ENCODE data around the gene CYP11A1.
"Not testable (repeated sequence)": the region's sequence is repeated elsewhere in the genome, so short reads cannot be mapped to it uniquely, and the experiment has no call there.

Gene CYP11A1

DNA sequence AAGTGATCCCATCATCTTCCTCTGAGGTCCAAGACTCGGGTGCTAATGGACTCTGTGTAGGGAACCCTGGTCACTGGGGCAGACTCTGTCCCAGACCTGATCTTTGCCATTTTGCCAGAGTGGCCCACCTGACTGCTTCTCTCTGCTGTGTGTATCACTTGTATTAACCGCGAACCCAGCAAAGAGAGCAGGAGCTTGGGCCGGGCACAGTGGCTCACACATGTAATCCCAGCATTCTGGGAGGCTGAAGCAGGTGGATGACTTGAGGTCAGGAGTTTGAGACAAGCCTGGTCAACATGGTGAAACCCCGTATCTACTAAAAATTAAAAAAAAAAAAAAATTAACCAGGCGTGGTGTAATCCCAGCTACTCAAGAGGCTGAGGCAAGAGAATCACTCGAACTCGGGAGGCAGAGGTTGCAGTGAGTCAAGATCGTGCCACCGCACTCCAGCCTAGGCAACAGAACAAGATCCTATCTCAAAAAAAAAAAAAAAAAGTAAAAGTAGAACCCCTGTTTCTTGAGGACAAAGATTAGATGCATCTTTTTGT, 32.9 kb upstream of the CYP11A1 start:
- no peak for DNase-seq

DNA sequence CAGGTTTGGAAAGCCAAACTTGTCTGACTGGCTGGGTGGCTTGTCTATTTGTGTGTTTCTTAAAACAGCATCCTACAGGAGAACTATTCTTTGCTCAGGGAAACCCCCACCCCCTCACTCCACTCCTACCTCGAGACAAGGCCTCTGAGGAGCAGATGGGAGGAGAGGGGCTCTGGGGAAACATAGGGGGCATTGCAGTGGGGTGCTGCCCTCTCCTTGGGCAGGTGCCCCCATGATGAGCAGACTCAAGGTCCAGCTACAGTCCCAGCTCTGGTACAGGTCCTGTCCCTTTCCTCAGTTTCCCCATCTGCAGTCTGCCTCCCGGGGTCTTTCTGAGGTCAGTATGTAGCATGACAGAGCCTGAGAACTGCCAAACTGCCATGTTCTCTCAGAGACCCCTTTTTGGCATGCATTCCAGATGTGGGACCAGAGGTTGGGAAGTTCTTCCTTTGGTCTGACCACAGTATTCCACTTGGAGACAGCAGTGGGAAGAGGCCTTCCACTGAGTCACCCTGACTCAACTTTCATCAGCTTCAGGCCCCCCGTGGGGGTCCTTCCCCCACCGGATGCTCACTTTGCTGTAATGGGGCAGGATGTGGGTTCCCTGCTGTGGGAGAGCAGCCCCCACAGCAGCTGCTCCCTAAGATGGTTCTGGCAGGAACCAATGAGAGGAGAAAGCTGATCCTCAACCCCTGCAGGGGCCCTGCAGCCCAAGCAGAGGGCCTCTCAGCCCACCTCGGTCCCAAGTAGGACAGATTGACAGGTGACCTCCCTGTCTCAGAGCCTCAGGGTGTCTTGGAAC, 32.3 kb upstream of the CYP11A1 start:
- DNase-seq: no peak

DNA sequence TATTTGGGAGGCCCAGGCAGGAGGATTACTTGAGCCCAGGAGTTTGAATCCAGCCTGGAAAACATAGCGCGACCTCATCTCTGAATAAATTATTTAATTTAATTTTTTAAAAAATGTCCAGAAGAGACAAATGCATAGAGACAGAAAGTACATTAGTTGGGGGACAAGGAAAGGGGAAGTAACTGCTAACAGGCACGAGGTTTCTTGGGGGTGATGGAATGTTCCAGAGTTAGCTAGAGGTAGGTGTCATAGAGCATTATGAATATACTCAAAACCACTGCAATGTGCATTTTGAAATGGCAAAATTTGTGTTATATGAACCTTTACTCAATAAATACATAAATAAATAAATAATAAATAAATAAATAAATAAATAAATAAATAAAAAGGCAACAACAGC, 31.7 kb upstream of the CYP11A1 start:
- no peak for DNase-seq

DNA sequence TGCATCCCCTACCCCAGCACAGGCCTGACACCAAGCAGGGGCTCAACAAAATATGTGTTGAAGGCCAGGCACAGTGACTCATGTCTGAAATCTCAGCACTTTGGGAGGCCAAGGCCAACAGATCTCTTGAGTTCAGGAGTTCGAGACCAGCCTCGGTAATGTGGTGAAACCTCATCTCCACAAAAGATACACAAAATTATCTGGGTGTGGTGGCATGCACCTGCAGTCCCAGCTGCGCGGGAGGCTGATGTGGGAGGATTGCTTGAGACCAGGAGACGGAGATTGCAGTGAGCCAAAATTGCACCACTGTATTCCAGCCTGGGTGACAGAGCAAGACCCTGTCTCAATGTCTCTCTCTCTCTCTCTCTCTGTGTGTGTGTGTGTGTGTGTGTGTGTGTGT, 30.7 kb upstream of the CYP11A1 start:
- DNase-seq: no peak

DNA sequence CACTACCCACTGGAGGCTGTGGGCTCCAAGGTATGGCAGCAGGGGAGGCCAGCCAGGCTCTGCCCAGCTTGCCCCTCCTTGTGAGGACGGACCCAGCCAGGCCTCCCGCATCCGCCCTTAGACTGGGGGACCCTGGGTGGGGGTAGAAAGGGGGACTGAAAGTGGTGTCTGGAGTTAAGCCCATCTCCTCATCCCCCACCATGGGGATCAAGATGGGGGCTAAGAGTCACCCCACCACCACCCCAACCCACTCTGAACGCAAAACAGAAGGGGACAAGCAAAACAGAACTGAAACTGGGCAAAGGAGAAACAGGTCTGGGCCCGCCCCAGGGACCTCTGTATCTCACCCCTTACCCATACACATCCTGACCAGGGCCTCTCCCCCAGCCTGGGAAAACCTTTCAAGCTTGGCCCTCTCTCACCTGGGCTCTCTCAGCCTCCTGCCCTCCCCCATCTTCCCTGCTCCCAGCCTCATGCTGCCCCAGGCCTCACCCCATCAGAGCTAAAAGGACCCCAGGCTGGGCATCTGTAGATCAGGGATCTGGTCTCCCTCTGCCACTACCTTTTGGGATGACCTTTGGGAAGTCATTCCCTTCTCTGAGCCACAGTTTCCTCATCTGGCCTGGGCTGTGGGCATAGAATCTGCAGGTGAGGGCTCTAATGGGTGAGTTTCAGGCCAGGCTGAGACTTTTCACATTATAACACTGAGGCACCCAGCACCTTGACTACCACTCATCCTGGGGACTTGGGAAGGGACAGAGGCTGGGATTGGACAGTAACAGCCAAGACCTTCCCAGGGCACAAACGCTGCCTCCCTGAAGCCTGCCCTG, 30.0 kb upstream of the CYP11A1 start:
- no peak for DNase-seq

DNA sequence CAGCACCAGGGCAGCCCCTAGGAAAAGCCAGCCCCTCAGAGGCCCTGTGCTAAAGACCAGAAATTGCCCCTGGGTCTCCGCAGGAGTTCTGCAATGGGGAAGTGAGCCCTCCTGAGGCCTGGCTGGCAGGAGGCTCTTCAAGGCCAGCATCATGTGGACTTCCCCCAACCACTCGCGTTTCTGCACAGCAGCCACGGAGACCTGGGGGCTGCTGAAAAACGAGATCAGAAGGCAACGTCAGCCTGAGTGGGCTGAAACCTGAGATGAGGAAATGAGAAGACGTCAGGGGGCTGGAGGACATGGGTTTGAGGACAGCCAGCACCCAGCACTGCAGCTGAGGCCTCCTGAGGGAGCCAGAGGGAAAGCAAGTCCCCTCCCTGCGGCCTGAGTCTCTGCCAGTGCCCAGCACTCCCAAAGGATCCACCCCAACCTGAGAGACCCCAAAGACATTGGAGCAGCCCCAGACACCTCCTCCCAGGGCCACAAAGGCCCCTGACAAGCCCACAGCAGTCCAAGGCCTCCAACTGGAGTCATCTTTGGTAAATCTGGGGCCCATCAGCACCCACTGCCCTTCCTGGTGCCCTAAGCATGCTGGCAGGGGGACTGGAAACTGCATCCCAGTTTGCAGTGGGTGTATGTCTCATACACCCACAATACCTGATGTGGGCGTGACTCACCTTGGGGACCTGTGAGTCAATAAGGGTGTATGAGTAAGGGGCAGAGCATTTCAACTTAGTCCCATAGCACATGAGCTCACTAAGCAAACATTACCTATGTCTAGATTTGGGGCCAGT, 29.2 kb upstream of the CYP11A1 start:
- no peak for DNase-seq

DNA sequence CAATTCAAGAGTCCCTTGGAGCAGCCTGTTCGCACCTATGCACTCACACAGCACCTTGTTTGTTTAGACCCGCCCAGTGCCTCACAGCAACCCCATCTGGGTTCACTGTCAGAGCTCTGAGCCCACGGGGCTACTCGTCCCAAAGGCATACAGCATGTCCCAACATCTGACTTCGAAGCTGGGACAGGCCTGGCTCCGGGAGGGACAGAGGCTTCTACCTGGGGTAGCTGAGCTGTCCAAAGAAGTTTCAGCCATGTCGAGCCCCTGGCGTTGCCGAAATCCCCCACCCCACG, 28.6 kb upstream of the CYP11A1 start:
- no peak for DNase-seq

DNA sequence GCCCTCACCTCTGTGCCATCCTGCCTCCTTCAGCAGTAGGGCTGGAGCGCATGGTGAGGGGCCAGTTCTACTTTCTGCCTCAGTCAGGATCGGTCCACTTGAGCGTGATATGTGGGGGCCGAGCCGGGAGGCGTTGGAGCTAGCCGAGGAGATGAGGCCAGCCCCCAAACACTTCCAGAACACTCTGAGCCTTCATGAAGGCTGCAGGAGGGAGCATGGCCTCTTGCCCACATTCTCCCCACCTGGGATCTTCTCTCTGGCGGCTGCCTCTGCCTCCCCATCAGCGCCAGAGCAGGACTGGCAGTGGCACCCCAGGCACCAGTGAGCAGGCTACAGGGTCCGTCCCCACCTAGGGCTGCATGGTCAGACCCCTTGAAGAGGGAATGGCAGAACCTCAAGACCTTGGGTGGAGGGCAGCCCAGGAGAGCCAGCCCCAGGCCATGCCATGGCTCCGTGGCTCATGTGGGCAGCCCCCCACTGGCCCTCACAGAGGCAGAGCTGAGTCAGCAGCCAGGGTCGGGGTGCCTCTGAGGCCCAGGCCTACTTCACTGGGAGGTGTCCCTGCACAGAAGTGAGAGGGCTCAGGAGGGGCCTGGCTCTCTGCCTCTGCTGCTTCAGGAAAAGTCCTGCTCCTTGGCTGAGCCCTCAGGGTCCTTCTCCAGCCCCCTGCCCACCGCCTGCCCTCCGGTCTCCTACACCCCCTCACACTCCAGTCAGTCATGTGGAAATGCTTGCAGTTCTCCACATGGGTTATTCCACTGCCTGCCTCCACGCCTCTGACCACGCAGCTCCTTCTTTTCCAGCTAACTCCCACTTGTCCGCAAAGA, 28.1 kb upstream of the CYP11A1 start:
- DNase-seq: no peak

DNA sequence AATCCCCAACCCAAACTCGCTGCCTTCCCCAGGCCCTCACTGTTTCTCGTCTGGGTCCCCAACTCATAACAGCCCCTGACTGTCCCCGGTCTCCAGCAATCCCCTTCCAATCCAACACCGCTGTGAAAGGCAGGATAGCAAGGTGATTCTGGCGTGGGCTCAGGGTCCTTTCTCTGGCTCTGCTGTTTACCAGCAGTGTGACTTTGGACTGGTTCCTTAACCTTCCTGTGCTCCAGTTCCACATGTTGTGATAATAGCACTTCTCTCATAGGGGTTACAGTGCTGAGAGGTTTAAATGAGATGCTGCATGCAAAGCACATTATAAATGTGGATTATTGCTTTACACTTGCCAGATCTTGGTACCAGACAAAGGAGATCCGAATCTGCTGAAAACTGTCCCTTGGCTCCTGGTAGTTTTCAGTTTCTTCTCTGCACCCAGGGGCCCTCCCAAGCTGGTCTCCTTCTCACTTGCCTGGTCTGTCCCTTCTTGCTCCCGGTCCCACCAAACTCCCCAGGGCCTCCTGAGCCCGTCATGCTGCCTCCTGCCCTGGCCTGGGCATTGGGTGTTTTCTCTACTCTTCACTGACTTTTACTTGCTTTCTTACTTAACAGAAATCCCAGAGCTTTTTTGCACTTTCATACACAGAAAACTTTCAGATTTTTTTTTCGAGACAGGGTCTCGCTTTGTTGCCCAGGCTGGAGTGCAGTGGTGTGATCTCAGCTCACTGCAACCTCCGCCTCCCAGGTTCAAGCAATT, 26.8 kb upstream of the CYP11A1 start:
- no peak for DNase-seq

DNA sequence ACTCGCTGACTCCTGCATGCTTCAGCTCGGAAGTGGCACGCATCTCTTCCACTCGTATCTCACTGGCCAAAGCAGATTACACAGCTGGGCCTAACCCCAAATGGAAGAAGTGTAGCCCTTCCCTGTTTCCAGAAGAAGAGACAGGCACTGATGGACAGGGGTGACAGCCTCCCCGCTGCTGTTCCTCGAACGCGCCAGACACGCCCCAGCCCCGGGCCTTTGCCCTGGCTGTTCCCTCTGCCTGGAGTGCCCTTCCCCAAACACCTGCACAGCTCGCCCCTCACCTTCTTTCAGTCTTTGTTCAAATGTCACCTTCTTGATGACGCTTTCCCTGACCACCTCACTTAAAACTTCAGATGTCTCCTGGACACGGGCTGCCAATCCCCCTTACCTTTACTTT, 26.0 kb upstream of the CYP11A1 start:
- DNase-seq: no peak

DNA sequence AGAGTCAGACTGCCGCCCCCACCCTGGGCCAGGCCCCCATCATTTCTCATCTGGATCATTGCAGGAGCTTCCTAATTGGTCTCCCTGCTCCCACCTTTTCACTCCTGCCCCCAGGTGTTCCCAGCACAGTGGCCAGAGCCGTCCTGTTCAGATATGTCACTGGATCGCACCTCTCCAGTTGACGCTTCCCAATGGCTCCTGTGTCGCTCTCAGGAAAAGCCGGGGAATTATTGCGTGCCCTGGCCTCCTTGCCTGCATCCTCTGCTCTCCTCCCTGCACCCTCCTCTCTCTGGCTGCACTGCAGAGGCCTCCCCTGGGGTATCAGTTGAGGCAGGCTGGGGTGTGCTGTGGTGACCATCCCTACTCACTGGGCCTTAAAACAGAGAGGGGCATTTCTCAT, 25.5 kb upstream of the CYP11A1 start:
- DNase-seq: no peak

DNA sequence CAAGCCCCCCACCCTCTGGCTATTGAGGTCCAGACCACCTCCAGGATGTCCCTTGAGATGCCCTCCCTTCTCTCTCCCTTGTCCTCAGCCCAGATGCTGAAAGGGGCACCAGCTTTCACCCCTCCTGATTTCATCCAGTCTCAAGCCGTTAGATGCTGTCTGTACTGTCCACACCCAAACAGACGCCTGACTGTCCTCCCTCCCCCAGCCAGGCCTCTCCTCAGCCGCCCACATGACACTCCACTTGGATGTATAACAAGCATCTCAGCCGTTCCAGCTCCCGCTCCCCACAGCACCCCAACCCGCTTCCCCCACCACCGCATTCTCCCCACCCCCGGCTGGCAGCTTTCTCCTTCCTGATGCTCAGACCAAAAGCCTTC, 25.0 kb upstream of the CYP11A1 start:
- no peak for DNase-seq

DNA sequence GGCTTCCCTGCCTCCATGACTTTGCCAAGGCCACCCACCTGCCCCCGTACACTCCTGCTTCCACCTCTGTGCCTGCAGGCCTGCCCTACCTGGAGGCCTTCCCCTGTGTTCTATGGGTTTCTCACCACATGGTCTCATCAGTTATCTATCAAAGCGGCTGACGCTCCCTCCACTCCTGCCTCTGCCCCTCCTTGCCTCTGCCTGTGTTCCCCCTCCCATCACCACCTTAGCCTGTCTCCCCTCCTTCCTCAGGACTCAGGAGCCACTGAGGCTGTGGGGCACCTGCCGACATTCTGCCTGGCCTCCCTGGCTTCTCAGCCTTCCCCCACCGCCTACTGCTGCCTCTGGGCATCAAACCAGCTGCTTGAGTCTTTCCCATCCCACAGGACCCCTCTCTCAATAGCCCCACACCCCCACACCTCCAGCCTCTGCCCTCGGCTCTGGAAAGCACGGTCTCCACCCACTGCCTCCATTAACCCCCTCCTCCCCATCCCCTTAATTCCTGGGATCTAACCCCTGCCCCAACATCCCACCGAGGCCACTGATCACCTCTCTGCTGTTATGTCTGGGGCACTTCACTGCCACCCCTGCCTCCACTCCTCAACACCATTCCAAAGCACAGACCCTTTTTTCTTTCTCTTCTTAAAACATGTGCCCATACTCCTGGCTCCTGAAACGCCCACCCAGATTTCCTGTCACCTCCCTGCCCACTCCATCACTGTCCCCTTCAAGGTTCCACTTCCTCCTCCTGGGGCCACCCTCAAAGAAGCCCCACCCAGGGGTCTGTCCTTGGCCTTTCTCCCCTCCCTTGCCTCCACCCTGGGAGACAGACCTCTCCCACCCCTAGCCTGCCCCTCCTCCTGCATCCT, 24.4 kb upstream of the CYP11A1 start:
- DNase-seq: no peak

DNA sequence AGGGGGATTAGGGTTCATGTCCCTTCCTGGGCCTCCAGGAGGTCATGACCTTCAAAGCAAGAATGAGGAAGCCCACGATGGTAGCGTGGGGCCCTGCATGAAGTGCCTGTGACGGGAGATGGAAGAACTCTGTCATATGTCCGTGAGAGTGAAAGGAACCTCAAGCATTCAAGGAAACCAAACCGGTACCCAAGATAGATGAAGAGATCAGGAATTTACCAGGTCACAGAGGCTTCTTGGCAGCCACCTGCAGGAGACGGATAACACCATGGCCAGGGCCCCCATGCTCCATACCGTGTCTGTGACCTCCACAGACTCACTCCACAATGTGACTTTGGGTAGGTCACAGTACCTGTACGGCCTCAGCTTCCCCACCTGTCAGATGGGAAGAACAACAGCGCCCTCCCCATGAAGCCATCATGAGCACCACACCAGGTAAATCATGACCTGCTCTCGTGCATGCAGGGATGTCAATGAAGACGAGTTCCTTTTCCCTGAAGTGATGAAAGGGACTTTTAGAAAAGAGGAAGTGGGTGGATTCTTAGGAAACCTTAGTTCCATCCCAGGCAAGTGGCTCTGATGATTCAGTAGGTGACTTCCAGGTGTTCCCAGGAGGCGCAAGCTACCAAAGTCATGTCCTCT, 23.3 kb upstream of the CYP11A1 start:
- DNase-seq: no peak

DNA sequence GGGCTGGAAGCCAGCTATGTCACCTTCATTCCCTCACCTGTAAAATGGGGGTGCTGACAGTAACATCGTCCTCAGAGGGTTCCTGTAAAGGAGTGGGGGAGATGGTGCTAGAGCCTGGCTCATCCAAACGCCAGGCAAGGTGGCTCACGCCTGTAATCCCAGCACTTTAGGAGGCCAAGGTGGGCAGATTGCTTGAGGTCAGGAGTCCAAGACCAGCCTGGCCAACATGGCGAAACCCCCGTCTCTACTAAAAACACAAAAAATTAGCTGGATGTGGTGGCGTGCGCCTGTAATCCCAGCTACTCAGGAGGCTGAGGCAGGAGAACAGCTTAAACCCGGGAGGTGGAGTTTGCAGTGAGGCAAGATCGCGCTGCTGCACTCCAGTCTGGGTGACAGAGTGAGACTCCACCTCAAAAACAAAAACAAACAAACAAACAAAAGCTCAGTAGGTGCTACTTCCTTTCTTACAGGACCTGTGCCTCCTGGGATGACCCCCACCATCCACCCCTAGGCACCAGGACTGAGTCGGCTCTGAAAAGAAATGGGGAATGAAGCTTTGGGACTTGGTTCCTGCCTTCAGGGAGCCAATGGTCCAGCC, 22.7 kb upstream of the CYP11A1 start:
- DNase-seq: not testable (repeated sequence)

DNA sequence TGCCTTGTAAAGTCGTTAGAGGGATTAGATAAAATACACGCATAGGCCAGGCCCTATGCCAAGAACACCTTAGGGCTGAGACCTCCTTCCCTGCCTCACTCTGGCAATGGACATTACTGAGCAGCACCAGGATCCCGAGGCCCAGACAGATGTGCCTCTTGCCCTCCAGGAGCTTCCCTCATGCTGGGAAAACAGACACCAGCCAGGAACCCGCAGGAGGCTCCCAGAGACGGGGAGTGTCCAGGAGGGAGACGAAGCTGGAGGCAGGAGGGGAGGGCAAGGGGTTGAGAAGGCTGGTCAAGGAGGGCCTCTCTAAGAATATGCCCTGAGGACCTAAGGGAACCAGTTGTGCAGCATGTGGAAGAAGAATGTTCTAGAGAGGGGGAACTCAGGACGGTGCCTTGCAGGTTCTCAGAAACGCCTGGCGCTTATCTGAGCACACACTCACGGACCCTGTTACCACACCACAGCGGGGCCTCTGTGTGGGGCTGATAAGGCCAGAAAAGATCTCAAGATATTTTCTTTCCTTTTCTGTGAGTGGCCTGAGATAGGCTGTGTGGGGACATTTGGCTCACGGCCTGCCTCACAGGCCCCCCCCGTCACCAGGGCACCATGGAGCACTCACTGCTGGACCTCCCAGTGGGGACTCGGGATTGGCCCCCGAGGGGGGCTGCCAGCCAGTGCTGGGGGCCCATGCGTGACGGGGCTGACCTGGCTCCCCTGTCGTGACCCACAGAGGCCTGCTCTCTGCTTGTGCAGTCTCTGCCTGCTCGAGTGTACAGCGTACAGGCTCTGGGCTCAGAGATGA, 22.0 kb upstream of the CYP11A1 start:
- no peak for DNase-seq

DNA sequence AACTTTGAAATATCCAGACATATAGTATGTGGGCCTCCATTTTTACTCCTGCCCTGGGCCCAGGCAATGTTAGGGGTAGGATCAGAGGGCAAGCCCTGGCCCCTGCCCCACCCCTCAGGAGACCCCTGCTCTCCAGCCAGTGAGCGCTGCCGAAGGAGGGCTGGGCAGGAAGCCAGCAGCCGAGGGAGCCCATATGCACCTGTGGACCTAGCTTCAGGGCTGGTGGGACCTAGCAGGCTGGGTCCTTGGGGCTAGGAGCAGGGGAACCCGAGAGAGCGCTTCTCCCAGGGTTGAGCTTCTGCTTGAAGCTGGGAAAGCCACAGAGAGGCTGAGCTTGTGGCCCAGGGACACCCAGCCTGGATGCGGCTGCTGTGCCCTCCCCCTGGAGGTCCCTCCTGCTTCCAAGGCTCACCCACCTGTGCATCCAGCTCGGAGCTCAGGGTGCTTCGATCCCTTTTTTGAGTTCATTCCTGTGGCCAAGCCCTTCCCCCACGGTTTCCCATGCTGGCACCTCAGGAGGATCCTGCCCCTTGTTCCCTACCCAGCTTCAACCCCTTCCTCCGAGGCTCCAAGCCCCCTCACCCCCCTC, 21.0 kb upstream of the CYP11A1 start:
- no peak for DNase-seq

DNA sequence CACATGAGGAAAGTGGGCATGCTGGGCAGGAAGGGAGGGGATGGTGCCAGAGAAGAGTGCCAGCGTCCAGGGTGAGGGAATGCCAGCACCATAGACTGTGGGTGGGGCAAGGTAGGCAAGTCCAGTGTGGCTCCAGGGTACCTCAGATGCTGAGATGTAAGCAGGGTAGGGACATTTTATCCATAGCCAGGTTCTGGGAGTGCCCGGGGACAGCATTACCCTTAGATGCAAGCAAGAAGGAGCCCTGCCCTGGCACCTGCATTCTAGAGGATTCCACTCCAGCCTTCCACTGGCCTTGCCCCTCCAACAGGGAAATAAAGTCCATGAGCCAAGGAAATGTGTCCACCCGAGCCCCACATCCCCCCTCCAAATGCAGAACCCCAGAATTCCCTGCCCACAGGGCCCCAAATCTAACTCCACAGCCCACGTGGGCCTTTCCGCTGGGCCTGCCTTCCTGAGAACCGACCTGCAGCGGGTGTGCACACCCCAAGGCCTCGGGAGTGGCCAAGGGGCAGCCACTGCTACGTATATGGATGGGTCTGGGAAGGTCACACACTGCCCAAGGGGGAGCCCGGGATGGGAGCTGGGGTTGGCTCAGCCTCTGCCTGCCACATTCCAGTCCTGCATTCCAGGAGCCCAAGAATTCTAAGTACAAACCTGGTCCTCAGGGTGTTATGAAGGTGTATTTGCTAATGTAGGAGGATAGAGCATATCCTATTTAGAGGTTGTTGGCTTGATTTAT, 20.3 kb upstream of the CYP11A1 start:
- DNase-seq: no peak

Data from NCI-H1930 (cell line).